Measurements from ENCODE around the gene MYO19. TPM values are rescaled to one million over a fixed set of nuclear protein-coding genes. Genes with fewer than 3 reads are reported as not detected.
A peak's percentile ranks its signal among the peaks of the same experiment; 100 is the strongest.

The MYO19 gene
- total and polyA plus RNA-seq, 9 of the 15 experiments (the other 6 are each of a cell fraction or from before 2014, with no cell fraction given): 21.6 to 176 (median 129) TPM

DNA sequence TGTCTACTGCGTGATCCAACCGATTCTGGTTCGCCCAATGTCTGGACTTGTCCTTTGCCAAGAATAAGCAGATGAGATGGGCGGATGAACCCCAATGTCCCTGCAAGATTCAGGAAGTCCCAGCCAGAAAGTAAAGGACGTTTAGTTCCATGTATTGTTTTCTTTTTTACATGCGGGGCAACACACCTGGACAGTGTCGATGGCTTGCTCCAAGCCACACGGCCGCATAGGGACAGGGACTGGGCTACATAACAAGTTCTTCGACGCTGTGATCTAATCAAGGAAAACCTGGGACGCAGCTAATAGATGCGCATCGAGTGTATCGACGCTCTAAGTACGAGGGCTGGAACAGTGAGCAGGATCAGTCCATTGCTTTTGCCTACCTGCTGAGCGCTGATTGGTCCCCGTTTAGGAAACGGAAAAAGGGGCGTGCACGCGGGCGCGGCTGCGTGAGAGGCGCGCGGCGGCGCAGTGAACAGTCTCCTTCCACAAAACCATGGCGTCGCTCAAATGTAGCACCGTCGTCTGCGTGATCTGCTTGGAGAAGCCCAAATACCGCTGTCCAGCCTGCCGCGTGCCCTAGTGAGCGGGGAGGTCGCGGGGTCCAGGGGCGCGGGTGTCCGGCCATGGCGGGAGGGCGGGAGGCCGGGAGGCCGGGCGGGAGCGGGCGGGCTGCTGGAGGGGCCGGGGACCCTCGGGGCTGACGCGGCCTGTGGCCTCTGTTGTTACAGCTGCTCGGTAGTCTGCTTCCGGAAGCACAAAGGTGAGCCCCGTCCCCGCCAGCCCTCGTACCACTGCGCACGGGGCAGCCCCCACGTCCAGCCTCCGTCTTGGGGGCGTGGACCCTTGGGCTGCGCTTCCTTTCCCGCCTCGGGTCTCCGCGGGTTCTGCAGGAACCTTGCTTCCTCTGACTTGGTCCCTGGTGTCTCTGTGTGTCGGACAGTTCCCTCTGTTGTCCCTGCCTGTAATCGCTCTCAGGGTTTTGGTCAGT, 48.2 kb downstream of the MYO19 start, which contains the start of gene ZNHIT3 (continued):
- TF ChIP-seq ELK3 (CRISPR knock-in tag; IDR thresholded peaks at IDR 0.05) (no peak), NFRKB (IDR thresholded peaks at IDR 0.05; ENCODE audit: low read depth) (no peak), POLR2AphosphoS2 (IDR thresholded peaks at IDR 0.05; ENCODE audit: low read length) (no peak), CBX8 (IDR thresholded peaks at IDR 0.05; ENCODE audit: borderline replicate concordance, extremely low read depth, low read depth, low read length, poor library complexity, severe bottlenecking) (no peak), RFX1 (IDR thresholded peaks at IDR 0.05) (no peak), KLF1 (tag; IDR thresholded peaks at IDR 0.05) (no peak), ATF7 (IDR thresholded peaks at IDR 0.05) (peak; percentile 75), ZNF3 (CRISPR knock-in tag; IDR thresholded peaks at IDR 0.05) (no peak), POLR2B (IDR thresholded peaks at IDR 0.05; ENCODE audit: low read depth, partially characterized antibody) (peak; percentile 48), ZFPM2 (CRISPR knock-in tag; IDR thresholded peaks at IDR 0.05) (no peak), CSDE1 (IDR thresholded peaks at IDR 0.05) (no peak)
- TF ChIP-seq, protein P1, sequence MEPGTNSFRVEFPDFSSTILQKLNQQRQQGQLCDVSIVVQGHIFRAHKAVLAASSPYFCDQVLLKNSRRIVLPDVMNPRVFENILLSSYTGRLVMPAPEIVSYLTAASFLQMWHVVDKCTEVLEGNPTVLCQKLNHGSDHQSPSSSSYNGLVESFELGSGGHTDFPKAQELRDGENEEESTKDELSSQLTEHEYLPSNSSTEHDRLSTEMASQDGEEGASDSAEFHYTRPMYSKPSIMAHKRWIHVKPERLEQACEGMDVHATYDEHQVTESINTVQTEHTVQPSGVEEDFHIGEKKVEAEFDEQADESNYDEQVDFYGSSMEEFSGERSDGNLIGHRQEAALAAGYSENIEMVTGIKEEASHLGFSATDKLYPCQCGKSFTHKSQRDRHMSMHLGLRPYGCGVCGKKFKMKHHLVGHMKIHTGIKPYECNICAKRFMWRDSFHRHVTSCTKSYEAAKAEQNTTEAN (CRISPR knock-in tag; IDR thresholded peaks at IDR 0.05): no peak
- TF ChIP-seq, protein P2, sequence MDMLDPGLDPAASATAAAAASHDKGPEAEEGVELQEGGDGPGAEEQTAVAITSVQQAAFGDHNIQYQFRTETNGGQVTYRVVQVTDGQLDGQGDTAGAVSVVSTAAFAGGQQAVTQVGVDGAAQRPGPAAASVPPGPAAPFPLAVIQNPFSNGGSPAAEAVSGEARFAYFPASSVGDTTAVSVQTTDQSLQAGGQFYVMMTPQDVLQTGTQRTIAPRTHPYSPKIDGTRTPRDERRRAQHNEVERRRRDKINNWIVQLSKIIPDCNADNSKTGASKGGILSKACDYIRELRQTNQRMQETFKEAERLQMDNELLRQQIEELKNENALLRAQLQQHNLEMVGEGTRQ (CRISPR knock-in tag; IDR thresholded peaks at IDR 0.05): no peak
- TF ChIP-seq, protein P3, sequence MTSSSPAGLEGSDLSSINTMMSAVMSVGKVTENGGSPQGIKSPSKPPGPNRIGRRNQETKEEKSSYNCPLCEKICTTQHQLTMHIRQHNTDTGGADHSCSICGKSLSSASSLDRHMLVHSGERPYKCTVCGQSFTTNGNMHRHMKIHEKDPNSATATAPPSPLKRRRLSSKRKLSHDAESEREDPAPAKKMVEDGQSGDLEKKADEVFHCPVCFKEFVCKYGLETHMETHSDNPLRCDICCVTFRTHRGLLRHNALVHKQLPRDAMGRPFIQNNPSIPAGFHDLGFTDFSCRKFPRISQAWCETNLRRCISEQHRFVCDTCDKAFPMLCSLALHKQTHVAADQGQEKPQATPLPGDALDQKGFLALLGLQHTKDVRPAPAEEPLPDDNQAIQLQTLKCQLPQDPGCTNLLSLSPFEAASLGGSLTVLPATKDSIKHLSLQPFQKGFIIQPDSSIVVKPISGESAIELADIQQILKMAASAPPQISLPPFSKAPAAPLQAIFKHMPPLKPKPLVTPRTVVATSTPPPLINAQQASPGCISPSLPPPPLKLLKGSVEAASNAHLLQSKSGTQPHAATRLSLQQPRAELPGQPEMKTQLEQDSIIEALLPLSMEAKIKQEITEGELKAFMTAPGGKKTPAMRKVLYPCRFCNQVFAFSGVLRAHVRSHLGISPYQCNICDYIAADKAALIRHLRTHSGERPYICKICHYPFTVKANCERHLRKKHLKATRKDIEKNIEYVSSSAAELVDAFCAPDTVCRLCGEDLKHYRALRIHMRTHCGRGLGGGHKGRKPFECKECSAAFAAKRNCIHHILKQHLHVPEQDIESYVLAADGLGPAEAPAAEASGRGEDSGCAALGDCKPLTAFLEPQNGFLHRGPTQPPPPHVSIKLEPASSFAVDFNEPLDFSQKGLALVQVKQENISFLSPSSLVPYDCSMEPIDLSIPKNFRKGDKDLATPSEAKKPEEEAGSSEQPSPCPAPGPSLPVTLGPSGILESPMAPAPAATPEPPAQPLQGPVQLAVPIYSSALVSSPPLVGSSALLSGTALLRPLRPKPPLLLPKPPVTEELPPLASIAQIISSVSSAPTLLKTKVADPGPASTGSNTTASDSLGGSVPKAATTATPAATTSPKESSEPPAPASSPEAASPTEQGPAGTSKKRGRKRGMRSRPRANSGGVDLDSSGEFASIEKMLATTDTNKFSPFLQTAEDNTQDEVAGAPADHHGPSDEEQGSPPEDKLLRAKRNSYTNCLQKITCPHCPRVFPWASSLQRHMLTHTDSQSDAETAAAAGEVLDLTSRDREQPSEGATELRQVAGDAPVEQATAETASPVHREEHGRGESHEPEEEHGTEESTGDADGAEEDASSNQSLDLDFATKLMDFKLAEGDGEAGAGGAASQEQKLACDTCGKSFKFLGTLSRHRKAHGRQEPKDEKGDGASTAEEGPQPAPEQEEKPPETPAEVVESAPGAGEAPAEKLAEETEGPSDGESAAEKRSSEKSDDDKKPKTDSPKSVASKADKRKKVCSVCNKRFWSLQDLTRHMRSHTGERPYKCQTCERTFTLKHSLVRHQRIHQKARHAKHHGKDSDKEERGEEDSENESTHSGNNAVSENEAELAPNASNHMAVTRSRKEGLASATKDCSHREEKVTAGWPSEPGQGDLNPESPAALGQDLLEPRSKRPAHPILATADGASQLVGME (CRISPR knock-in tag; IDR thresholded peaks at IDR 0.05): no peak
- TF ChIP-seq, protein P4, sequence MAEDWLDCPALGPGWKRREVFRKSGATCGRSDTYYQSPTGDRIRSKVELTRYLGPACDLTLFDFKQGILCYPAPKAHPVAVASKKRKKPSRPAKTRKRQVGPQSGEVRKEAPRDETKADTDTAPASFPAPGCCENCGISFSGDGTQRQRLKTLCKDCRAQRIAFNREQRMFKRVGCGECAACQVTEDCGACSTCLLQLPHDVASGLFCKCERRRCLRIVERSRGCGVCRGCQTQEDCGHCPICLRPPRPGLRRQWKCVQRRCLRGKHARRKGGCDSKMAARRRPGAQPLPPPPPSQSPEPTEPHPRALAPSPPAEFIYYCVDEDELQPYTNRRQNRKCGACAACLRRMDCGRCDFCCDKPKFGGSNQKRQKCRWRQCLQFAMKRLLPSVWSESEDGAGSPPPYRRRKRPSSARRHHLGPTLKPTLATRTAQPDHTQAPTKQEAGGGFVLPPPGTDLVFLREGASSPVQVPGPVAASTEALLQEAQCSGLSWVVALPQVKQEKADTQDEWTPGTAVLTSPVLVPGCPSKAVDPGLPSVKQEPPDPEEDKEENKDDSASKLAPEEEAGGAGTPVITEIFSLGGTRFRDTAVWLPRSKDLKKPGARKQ (CRISPR knock-in tag; IDR thresholded peaks at IDR 0.05): no peak

Data from K562 (cell line).